ENCODE measurements around the gene CCDC3.

Gene CCDC3

DNA sequence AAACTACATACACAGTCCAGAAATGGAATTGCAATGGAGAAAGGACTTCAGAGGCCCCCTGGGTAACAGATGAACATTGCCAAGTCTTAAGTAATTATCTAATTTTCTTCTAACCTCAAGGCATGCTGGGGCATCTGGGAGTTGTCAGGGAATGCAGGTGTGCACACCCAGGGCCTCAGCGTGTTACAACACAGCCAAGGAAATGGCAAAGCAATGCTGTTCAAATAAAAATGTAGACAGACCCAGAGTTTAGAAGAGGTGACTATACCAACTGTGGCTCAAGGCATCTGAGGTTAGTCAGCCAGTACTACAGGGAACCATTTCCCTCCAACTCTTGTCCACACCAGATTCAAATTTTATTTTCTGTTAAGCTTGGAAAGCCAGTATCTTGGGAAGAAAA is 73.6 kb downstream of the CCDC3 start:
- TF ChIP-seq TEAD4 (IDR thresholded peaks at IDR 0.05) (no peak), MAX (IDR thresholded peaks at IDR 0.05) (no peak), USF1 (IDR thresholded peaks at IDR 0.05) (no peak), FOXM1 (IDR thresholded peaks at IDR 0.05; ENCODE audit: borderline replicate concordance, low read depth) (no peak), TAF1 (IDR thresholded peaks at IDR 0.05; ENCODE audit: low read depth) (no peak), YY1 (IDR thresholded peaks at IDR 0.05; ENCODE audit: low read depth) (no peak), REST (IDR thresholded peaks at IDR 0.05; ENCODE audit: low read depth) (no peak), CEBPB (IDR thresholded peaks at IDR 0.05) (no peak), RAD21 (IDR thresholded peaks at IDR 0.05; ENCODE audit: low read depth) (no peak), ZBTB7A (IDR thresholded peaks at IDR 0.05; ENCODE audit: low read depth) (no peak), EP300 (IDR thresholded peaks at IDR 0.05; ENCODE audit: borderline replicate concordance) (no peak), TCF12 (IDR thresholded peaks at IDR 0.05; ENCODE audit: low read depth) (no peak), CREB1 (IDR thresholded peaks at IDR 0.05; ENCODE audit: low read depth) (no peak), EGR1 (IDR thresholded peaks at IDR 0.05) (no peak)

- TF ChIP-seq CREB1 (IDR thresholded peaks at IDR 0.05; ENCODE audit: low read depth) (no peak), ZBTB7A (IDR thresholded peaks at IDR 0.05; ENCODE audit: low read depth) (no peak), YY1 (IDR thresholded peaks at IDR 0.05; ENCODE audit: low read depth) (no peak), REST (IDR thresholded peaks at IDR 0.05; ENCODE audit: low read depth) (no peak), TCF12 (IDR thresholded peaks at IDR 0.05; ENCODE audit: low read depth) (no peak), NFIC (IDR thresholded peaks at IDR 0.05) (no peak), EGR1 (IDR thresholded peaks at IDR 0.05) (no peak)
Measured at GRCh38 chr10:12925845-12926244, 75.7 kb downstream of the CCDC3 start.

- TF ChIP-seq TEAD4 (IDR thresholded peaks at IDR 0.05) (no peak), MAX (IDR thresholded peaks at IDR 0.05) (no peak), REST (IDR thresholded peaks at IDR 0.05; ENCODE audit: low read depth) (no peak), TAF1 (IDR thresholded peaks at IDR 0.05; ENCODE audit: low read depth) (no peak), CEBPB (IDR thresholded peaks at IDR 0.05) (no peak)
Measured at GRCh38 chr10:12924911-12925310, 76.6 kb downstream of the CCDC3 start.

GRCh38 chr10:12922117-12922900 is 79.2 kb downstream of the CCDC3 start:
- TF ChIP-seq MAX (IDR thresholded peaks at IDR 0.05) (no peak), TCF12 (IDR thresholded peaks at IDR 0.05; ENCODE audit: low read depth) (no peak), EGR1 (IDR thresholded peaks at IDR 0.05) (no peak), FOXM1 (IDR thresholded peaks at IDR 0.05; ENCODE audit: borderline replicate concordance, low read depth) (no peak), TEAD4 (IDR thresholded peaks at IDR 0.05) (no peak), TAF1 (IDR thresholded peaks at IDR 0.05; ENCODE audit: low read depth) (no peak), EP300 (IDR thresholded peaks at IDR 0.05; ENCODE audit: borderline replicate concordance) (no peak), NFIC (IDR thresholded peaks at IDR 0.05) (no peak), CREB1 (IDR thresholded peaks at IDR 0.05; ENCODE audit: low read depth) (no peak), RAD21 (IDR thresholded peaks at IDR 0.05; ENCODE audit: low read depth) (no peak), REST (IDR thresholded peaks at IDR 0.05; ENCODE audit: low read depth) (no peak)

All from Ishikawa (cell line).